OCI-LY7 (cell line): ENCODE data around the gene TLDC2. TPM values are rescaled to one million over a fixed set of nuclear protein-coding genes. Genes with fewer than 3 reads are reported as not detected.

Experiments used
- BruUV-seq: library from RNA; stranded (reverse); fragments of 400-500 nt; replicated peaks from 2 replicates; lab custom pipeline; 2021; lab: Mats Ljungman, UMichigan
- CTCF ChIA-PET: fragments of 300-600 bp; sonication (Branson Sonifier 250); formaldehyde crosslinking; loops from one replicate; lab custom pipeline; 2022; ENCODE audit warnings: antibody characterized with exemption; ENCODE audit not compliant: unreplicated experiment; lab: Charles Lee
- POLR2A ChIA-PET: fragments of 300-600 bp; sonication (Branson Sonifier 250); formaldehyde crosslinking; loops from one replicate; lab custom pipeline; 2022; ENCODE audit warnings: antibody characterized with exemption; lab: Charles Lee
- DNase-seq: peaks from one replicate; pipeline ENCODE4 v3.0.0-alpha.2; 2015; ENCODE audit warnings: low spot score
- H2AFZ ChIP-seq: fragments of 200-600 bp; sonication (generic), shearing (Covaris generic); 2 replicates; pipeline ENCODE4 v1.6.1; 2014; ENCODE audit warnings: mild to moderate bottlenecking, antibody characterized with exemption, low read length, moderate library complexity
- H3K27ac ChIP-seq: fragments of 200-600 bp; sonication (generic); 2 replicates; pipeline ENCODE4 v1.5.1; 2014; ENCODE audit warnings: mixed run types, low read depth, mild to moderate bottlenecking, moderate library complexity, low read length, inconsistent platforms; ENCODE audit not compliant: poor library complexity, severe bottlenecking
- H3K36me3 ChIP-seq: fragments of 200-600 bp; sonication (generic); 2 replicates; pipeline ENCODE4 v1.6.1; 2014; ENCODE audit warnings: mild to moderate bottlenecking, antibody characterized with exemption, low read length, moderate library complexity, mixed read lengths; ENCODE audit not compliant: insufficient read depth
- H3K4me1 ChIP-seq: fragments of 200-600 bp; sonication (generic); 2 replicates; pipeline ENCODE4 v1.5.1; 2014; ENCODE audit warnings: mild to moderate bottlenecking, low read length; ENCODE audit not compliant: insufficient read depth, poor library complexity, severe bottlenecking
- H3K4me2 ChIP-seq: fragments of 200-600 bp; sonication (generic); 2 replicates; pipeline ENCODE4 v1.6.1; 2014; ENCODE audit warnings: mild to moderate bottlenecking, low read length
- H3K4me3 ChIP-seq: fragments of 200-600 bp; sonication (generic); 2 replicates; pipeline ENCODE4 v1.5.1; 2014; ENCODE audit warnings: mild to moderate bottlenecking, low read depth, low read length; ENCODE audit not compliant: poor library complexity, severe bottlenecking
- H3K79me2 ChIP-seq: fragments of 200-600 bp; sonication (generic); 2 replicates; pipeline ENCODE4 v1.6.1; 2016; ENCODE audit warnings: low read depth, mild to moderate bottlenecking, low read length, moderate library complexity, mixed read lengths; ENCODE audit not compliant: insufficient read depth
- H3K9me2 ChIP-seq: fragments of 200-600 bp; sonication (generic); 2 replicates; pipeline ENCODE4 v1.6.1; 2016; ENCODE audit warnings: mild to moderate bottlenecking, low read length, mixed read lengths; ENCODE audit not compliant: insufficient read depth
- H3K9me3 ChIP-seq: fragments of 200-600 bp; sonication (generic); 2 replicates; pipeline ENCODE4 v1.6.1; 2014; ENCODE audit warnings: mild to moderate bottlenecking, mixed run types, low read length, mixed read lengths
- H4K20me1 ChIP-seq: fragments of 200-600 bp; sonication (generic); 2 replicates; pipeline ENCODE4 v1.6.1; 2014; ENCODE audit warnings: mild to moderate bottlenecking, antibody characterized with exemption, low read length, moderate library complexity, mixed read lengths; ENCODE audit not compliant: insufficient read depth
- CTCF ChIP-seq: fragments of 200-600 bp; sonication (generic); conservative IDR thresholded peaks from 2 replicates; pipeline ENCODE4 v1.5.1; 2014; ENCODE audit warnings: mild to moderate bottlenecking, antibody characterized with exemption, low read length, moderate library complexity, mixed read lengths
- EZH2phosphoT487 ChIP-seq: fragments of 200-600 bp; sonication (generic); IDR thresholded peaks from 2 replicates; pipeline ENCODE4 v1.6.1; 2018; ENCODE audit warnings: low read depth, borderline replicate concordance, mild to moderate bottlenecking, mixed run types, antibody characterized with exemption, low read length, moderate library complexity, mixed read lengths
- intact Hi-C: fragments of 100-400 bp; cut with micrococcal nuclease; formaldehyde crosslinking; loops from one replicate; pipeline ENCODE4 v1.10.0; 2022; ENCODE audit not compliant: unreplicated experiment
- total RNA-seq, 2 experiments: library from RNA; depleted of rRNA in 1 of 2; stranded (reverse); fragments of >200 nt in 1 of 2; shearing (Covaris generic) in 1 of 2; gene quantifications; 2 replicates each; pipeline ENCODE4 v1.2.3, GENCODE V29; 2014 to 2022

TLDC2 gene
- total RNA-seq, 2 experiments from 2014 or later = not detected

- Histone ChIP-seq H3K27ac (no peak overlapping the region), H4K20me1 (no peaks in the 10 kb centered on the region), H3K4me2 (no peak overlapping the region), H3K4me1 (no peaks in the 10 kb centered on the region), H3K79me2 (no peaks in the 10 kb centered on the region), H3K4me3 (no peak overlapping the region), H3K9me2 (no peaks in the 10 kb centered on the region), H3K9me3 (no peaks in the 10 kb centered on the region), H2AFZ (no peak overlapping the region), H3K36me3 (no peaks in the 10 kb centered on the region)
- CTCF ChIA-PET = interaction anchor here (0.5 to 1.0 kb wide), 2 partner anchors 8 to 41 kb away, joined by 3 to 7 read pairs; no protein-coding TSS in a partner anchor
- intact Hi-C loops = no loop called here
- no TSS peak for BruUV-seq
- DNase-seq = no peak
- POLR2A ChIA-PET = interaction anchor here (0.5 to 0.6 kb wide), 3 partner anchors 102 to 267 kb away, joined by 3 to 9 read pairs (median 5); partner anchors contain the start of gene DSN1
- TF ChIP-seq EZH2phosphoT487 = no peak
- TF ChIP-seq CTCF = no peak
Measured at GRCh38 chr20:36876473-36876833, 515 bp downstream of the TLDC2 start.

- BruUV-seq = no TSS peak
- no peaks in the 10 kb centered on the region for H3K79me2 ChIP-seq
- intact Hi-C loops = no loop called here
- no peaks in the 10 kb centered on the region for H3K4me1 ChIP-seq
- no peaks in the 10 kb centered on the region for H3K36me3 ChIP-seq
- H2AFZ ChIP-seq = no peak overlapping the region
- DNase-seq = no peak
- no peak overlapping the region for H3K4me2 ChIP-seq
- CTCF ChIA-PET = no interaction called here
- POLR2A ChIA-PET = interaction anchor here (0.8 to 0.9 kb wide), 2 partner anchors 13 to 128 kb away, joined by 3 to 5 read pairs; no protein-coding TSS in a partner anchor
- H4K20me1 ChIP-seq = no peaks in the 10 kb centered on the region
- H3K27ac ChIP-seq = no peak overlapping the region
- no peaks in the 10 kb centered on the region for H3K9me2 ChIP-seq
- H3K9me3 ChIP-seq = no peaks in the 10 kb centered on the region
- TF ChIP-seq EZH2phosphoT487 (no peak), CTCF (no peak)
- no peak overlapping the region for H3K4me3 ChIP-seq
Measured at GRCh38 chr20:36878941-36879340, 3.0 kb downstream of the TLDC2 start.

DNA sequence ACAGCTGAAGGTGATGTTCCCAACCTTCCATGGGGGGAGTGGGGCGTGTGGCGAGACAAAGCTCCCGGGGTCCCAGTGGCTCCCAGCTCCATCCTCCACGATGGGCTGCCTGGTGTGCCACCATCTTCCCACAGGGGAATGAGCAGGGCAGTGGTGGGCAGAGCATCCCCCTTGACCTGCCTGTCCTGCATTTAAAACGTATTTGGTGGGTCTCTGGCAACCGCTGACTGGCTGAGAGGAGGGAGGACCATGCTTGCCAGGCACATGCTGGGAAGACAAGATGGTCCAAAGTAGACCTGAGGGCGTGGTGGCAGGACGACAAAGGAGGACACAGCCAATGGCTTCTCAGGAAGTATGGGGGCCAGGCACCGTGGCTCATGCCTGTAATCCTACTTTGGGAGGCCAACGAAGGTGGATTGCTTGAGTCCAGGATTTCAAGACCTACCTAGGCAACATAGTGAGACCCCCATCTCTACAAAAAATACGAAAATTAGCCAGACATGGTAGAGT, 4.9 kb downstream of the TLDC2 start:
- CTCF ChIA-PET = no interaction called here

More for the DNA sequence above, 4.9 kb downstream of the TLDC2 start:
- Histone ChIP-seq H3K9me3 (no peaks in the 10 kb centered on the region), H3K4me3 (no peak overlapping the region), H3K79me2 (no peaks in the 10 kb centered on the region), H3K36me3 (no peaks in the 10 kb centered on the region), H3K4me1 (no peaks in the 10 kb centered on the region), H3K4me2 (no peak overlapping the region), H4K20me1 (no peaks in the 10 kb centered on the region), H3K9me2 (no peaks in the 10 kb centered on the region), H3K27ac (no peak overlapping the region), H2AFZ (no peak overlapping the region)
- POLR2A ChIA-PET = no interaction called here
- DNase-seq = no peak
- intact Hi-C loops = no loop called here
- TF ChIP-seq EZH2phosphoT487 (no peak), CTCF (no peak)
- no TSS peak for BruUV-seq
